ENCODE data around the gene USP5.

GRCh38 chr12:6896846-6897435 is 45.0 kb downstream of the USP5 start:
- TF ChIP-seq CTCF (conservative IDR thresholded peaks at IDR 0.05; ENCODE audit: low read depth, low read length), result no peak
- TF ChIP-seq EZH2 (IDR thresholded peaks at IDR 0.05; ENCODE audit: low read length, unreplicated experiment), result no peak
- no peak for TF ChIP-seq EZH2phosphoT487 (IDR thresholded peaks at IDR 0.05; ENCODE audit: borderline replicate concordance, low read length)

Measured in PC-3 (cell line).